ENCODE results near the gene TLR9.

The TLR9 gene

DNA sequence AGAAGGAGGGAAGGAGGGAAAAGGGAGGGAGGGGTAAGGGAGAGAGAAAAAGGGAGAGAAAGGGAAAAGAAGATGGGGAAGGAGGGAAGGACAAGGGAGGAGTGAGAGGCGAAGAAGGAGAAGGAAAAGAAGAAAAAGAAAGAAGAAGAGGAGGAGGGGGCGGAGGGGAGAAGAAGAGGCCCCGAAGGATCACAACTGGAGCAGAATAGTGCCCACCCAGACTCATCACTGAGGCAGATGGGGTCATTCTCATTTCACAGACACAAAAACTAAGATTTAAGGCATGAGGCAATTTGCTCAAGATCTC lies 30.2 kb downstream of the TLR9 start:
- Histone ChIP-seq H3K4me3 (ENCODE audit: low read length) (no peak overlapping the region), H3K9me3 (replicated peaks; ENCODE audit: low read length) (no peaks in the 10 kb centered on the region), H3K4me1 (ENCODE audit: control insufficient read depth, insufficient read depth, low read length) (peaks cover 34% of the 10 kb centered on the region), H3K27me3 (ENCODE audit: control insufficient read depth, insufficient read depth, low read length) (no peaks in the 10 kb centered on the region), H3K36me3 (ENCODE audit: insufficient read depth, low read length) (peaks cover 10% of the 10 kb centered on the region), H3K9ac (ENCODE audit: low read depth, low read length) (no peak overlapping the region), H3K4me2 (ENCODE audit: low read length) (no peak overlapping the region)

DNA sequence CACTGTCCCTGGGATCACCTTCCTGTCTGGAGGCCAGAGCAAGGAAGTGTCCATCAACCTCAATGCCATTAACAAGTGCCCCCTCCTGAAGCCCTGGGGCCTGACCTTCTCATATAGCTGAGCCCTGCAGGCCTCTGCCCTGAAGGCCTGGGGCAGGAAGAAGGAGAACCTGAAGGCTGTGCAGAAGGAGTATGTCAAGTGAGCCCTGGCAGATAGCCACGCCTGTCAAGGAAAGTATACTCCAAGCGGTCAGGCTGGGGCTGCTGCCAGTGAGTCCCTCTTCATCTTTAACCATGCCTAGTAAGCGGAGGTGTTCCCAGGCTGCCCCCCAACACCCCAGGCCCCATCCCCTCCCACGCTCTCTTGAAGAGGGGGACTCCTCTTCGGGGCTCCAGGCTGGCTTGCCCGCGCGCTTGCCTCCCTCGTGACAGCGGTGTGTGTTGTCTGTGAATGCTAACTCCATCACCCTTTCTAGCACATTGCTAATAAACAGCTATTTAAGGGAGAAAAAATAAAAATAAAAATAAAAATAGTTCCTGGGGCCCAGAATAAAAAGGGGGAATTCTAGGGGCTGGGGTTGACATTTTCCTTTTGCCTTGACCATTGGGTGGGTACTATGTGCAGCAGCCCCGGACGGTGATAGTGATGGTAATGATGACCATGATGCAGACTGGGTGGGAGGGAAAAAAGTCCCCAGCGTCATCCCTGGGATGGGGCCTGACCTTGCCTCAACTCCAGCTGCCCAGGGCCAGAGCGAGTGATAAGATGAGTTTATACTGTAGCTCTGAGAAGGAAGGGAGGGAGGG lies 30.8 kb downstream of the TLR9 start:
- Histone ChIP-seq H3K4me1 (ENCODE audit: control insufficient read depth, insufficient read depth, low read length) (peaks cover 37% of the 10 kb centered on the region), H3K9me3 (replicated peaks; ENCODE audit: low read length) (no peaks in the 10 kb centered on the region), H3K36me3 (ENCODE audit: insufficient read depth, low read length) (peaks cover 5% of the 10 kb centered on the region)

DNA sequence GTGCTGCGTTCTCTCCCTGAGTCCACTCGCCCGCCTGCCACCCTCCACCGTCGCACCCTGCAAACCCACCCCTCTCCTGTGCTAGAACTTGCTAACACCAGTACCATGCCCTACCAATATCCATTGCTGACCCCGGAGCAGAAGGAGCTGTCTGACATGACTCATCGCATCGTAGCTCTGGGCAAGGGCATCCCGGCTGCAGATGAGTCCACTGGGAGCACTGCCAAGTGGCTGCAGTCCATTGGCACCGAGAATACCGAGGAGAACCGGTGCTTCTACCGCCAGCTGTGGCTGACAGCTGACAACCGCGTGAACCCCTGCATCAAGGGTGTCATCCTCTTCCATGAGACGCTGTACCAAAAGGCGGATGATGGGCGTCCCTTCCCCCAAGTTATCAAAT lies 32.4 kb downstream of the TLR9 start:
- H3K36me3 ChIP-seq (ENCODE audit: insufficient read depth, low read length) = no peaks in the 10 kb centered on the region
- no peaks in the 10 kb centered on the region for H3K9me3 ChIP-seq (replicated peaks; ENCODE audit: low read length)
- H3K9ac ChIP-seq (ENCODE audit: low read depth, low read length) = no peak overlapping the region
- H3K4me3 ChIP-seq (ENCODE audit: low read length) = no peak overlapping the region
- H3K4me1 ChIP-seq (ENCODE audit: control insufficient read depth, insufficient read depth, low read length) = peaks cover 28% of the 10 kb centered on the region
- peak overlapping the region; percentile 32 for H3K4me2 ChIP-seq (ENCODE audit: low read length)
- no peaks in the 10 kb centered on the region for H3K27me3 ChIP-seq (ENCODE audit: control insufficient read depth, insufficient read depth, low read length)

More for the DNA sequence above, 30.8 kb downstream of the TLR9 start:
- H3K4me2 ChIP-seq (ENCODE audit: low read length) = no peak overlapping the region
- H3K4me3 ChIP-seq (ENCODE audit: low read length) = no peak overlapping the region
- H3K9ac ChIP-seq (ENCODE audit: low read depth, low read length) = no peak overlapping the region
- no peaks in the 10 kb centered on the region for H3K27me3 ChIP-seq (ENCODE audit: control insufficient read depth, insufficient read depth, low read length)

DNA sequence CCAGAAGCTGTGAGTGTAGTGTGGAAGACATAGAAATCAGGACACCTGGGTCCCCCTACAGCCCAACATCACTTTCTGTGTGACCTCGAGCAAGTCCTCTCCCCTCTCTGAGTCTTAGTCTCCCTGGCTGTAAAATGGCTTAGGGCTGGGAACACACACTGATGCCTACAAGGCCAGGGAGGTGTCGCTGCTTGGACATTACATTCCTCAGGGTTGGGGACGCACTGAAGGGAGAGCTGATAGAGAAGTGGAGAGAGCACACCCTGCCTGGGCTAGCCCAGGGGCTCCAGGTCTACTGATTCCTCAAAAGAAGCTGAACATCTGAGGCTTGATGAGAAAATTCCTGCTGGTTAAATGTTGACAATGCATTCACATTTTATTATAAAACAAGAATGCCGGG lies 33.8 kb downstream of the TLR9 start:
- Histone ChIP-seq H3K9ac (ENCODE audit: low read depth, low read length) (no peak overlapping the region), H3K36me3 (ENCODE audit: insufficient read depth, low read length) (no peaks in the 10 kb centered on the region), H3K27me3 (ENCODE audit: control insufficient read depth, insufficient read depth, low read length) (no peaks in the 10 kb centered on the region), H3K4me1 (ENCODE audit: control insufficient read depth, insufficient read depth, low read length) (peaks cover 21% of the 10 kb centered on the region), H3K9me3 (replicated peaks; ENCODE audit: low read length) (no peaks in the 10 kb centered on the region), H3K4me3 (ENCODE audit: low read length) (no peak overlapping the region), H3K4me2 (ENCODE audit: low read length) (no peak overlapping the region)

DNA sequence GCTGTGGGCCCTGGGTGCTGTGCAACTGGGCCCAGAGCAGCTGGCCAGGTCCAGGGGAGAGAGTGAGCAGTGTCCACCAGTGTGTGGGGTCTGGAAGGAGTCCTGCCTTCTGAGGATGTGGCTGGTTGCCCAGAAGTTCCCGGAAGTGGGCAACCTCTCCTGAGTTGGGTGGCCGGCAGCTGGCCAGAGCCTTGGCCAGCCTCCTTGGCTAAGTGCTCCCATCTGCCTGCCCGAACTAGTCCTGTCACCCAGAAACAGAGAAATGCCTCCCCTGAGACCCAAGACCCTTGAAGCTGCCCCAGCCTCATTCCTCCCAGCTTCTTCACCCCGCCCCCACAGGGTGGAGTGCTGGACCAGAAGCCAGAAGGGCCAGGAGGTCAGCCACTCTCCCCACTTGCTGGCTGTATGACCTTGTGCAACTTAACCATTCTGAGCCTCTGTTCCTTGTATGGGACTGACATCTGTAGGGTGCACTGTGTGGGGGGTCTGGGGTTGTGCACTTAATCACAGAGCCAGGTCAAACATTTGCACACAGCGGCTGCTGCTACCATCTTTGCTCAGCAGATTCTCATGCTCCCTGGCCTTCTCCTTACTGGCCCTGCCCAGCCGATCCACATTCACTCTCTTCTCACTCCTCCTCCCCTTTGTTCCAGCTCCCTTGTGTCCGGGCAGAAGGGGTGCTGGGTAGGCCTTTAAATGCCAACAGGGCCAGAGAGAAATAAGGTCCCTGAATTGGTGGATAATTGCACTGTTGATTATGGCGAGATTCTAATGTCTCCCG lies 35.0 kb downstream of the TLR9 start:
- no peaks in the 10 kb centered on the region for H3K36me3 ChIP-seq (ENCODE audit: insufficient read depth, low read length)
- H3K4me2 ChIP-seq (ENCODE audit: low read length) = peak overlapping the region; percentile 59
- no peak overlapping the region for H3K9ac ChIP-seq (ENCODE audit: low read depth, low read length)
- no peaks in the 10 kb centered on the region for H3K27me3 ChIP-seq (ENCODE audit: control insufficient read depth, insufficient read depth, low read length)
- no peak overlapping the region for H3K4me3 ChIP-seq (ENCODE audit: low read length)
- peaks cover 21% of the 10 kb centered on the region for H3K4me1 ChIP-seq (ENCODE audit: control insufficient read depth, insufficient read depth, low read length)
- no peaks in the 10 kb centered on the region for H3K9me3 ChIP-seq (replicated peaks; ENCODE audit: low read length)

DNA sequence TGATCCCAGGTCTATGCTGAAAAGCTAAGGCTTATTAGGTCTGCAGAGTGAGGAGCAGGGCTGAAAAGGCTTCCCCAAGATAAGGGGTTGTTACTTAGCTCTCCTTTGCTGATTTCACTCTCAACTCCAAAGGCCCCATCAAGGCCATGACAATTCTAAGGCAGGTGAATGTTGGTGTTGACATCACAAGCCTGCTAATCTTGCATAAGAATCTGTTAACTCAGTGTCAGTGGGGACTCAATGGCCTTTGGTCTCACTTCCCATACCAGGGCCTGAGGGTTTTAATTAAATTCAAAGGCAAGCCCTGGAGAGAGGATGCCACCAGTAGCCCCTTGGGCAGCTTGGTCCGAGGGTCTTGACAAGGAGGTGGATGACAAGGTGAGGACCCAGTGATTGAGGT lies 36.9 kb downstream of the TLR9 start:
- H3K4me3 ChIP-seq (ENCODE audit: low read length) = no peak overlapping the region
- H3K4me1 ChIP-seq (ENCODE audit: control insufficient read depth, insufficient read depth, low read length) = peaks cover 21% of the 10 kb centered on the region
- no peak overlapping the region for H3K4me2 ChIP-seq (ENCODE audit: low read length)
- H3K9ac ChIP-seq (ENCODE audit: low read depth, low read length) = no peak overlapping the region
- peaks cover 4% of the 10 kb centered on the region for H3K27me3 ChIP-seq (ENCODE audit: control insufficient read depth, insufficient read depth, low read length)
- H3K9me3 ChIP-seq (replicated peaks; ENCODE audit: low read length) = no peaks in the 10 kb centered on the region
- H3K36me3 ChIP-seq (ENCODE audit: insufficient read depth, low read length) = no peaks in the 10 kb centered on the region

DNA sequence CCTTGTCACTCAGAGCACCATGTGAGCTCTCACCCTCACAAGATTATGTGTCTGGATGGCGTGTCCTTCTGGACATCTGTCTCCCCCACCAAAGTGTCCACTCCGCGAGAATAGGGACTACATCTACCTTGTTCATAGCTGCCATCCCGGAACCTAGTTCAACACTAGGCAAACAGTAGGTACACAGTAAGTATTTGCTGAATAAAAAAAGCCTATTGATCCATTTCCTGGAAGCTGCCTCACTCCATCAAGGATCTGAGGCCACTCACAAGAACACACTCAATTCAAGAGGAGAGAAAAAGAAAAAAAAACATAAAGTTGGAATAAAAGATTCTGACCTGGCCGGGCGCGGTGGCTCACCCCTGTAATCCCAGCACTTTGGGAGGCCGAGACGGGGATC lies 38.7 kb downstream of the TLR9 start:
- peaks cover 4% of the 10 kb centered on the region for H3K27me3 ChIP-seq (ENCODE audit: control insufficient read depth, insufficient read depth, low read length)
- H3K36me3 ChIP-seq (ENCODE audit: insufficient read depth, low read length) = no peaks in the 10 kb centered on the region
- H3K4me2 ChIP-seq (ENCODE audit: low read length) = no peak overlapping the region
- H3K4me1 ChIP-seq (ENCODE audit: control insufficient read depth, insufficient read depth, low read length) = peaks cover 12% of the 10 kb centered on the region
- H3K9ac ChIP-seq (ENCODE audit: low read depth, low read length) = no peak overlapping the region
- H3K4me3 ChIP-seq (ENCODE audit: low read length) = no peak overlapping the region
- no peaks in the 10 kb centered on the region for H3K9me3 ChIP-seq (replicated peaks; ENCODE audit: low read length)

DNA sequence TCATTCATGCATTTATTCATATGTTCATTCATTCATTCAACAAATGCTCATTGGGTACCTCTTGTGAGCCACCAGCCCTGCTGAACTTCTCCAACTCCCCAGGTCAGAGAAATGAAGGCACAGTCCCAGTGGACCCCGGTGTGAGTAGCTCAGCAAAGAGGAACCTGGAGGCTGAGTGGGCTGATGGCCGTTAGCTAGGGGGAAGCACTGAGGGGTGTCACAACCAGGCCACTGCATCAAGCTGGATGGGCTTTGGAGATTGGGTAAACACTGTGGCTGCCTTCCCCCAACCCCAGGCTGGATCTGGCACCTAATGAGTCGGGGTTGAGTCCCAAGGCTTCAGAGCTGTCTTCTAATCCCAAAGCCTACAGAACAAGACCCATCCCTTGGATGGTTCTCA lies 39.6 kb downstream of the TLR9 start:
- Histone ChIP-seq H3K9ac (ENCODE audit: low read depth, low read length) (no peak overlapping the region), H3K9me3 (replicated peaks; ENCODE audit: low read length) (no peaks in the 10 kb centered on the region), H3K4me3 (ENCODE audit: low read length) (no peak overlapping the region), H3K4me2 (ENCODE audit: low read length) (no peak overlapping the region), H3K36me3 (ENCODE audit: insufficient read depth, low read length) (no peaks in the 10 kb centered on the region), H3K27me3 (ENCODE audit: control insufficient read depth, insufficient read depth, low read length) (peaks cover 4% of the 10 kb centered on the region), H3K4me1 (ENCODE audit: control insufficient read depth, insufficient read depth, low read length) (peaks cover 9% of the 10 kb centered on the region)

DNA sequence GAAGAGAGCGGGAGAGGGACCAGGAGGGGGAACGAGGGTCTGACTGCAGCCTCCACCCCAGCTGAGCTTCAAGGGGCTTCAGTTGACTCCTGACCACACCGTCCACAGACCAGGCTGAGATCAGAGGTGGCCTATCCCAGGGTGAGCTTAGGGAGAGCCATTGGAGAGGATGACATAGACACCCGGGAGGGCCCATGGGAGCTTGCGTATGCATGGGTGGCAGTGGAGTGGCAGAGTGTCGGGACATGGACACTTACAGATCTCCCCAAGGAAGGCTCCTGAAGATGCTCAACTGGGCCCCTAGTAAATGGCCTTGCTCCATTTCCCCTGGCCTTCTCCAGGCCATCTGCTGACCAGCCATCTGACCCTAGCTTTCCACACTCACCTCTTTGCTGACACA lies 40.1 kb downstream of the TLR9 start:
- H3K4me2 ChIP-seq (ENCODE audit: low read length) = no peak overlapping the region
- no peak overlapping the region for H3K9ac ChIP-seq (ENCODE audit: low read depth, low read length)
- no peaks in the 10 kb centered on the region for H3K9me3 ChIP-seq (replicated peaks; ENCODE audit: low read length)
- peaks cover 4% of the 10 kb centered on the region for H3K4me1 ChIP-seq (ENCODE audit: control insufficient read depth, insufficient read depth, low read length)
- H3K27me3 ChIP-seq (ENCODE audit: control insufficient read depth, insufficient read depth, low read length) = peaks cover 4% of the 10 kb centered on the region
- no peaks in the 10 kb centered on the region for H3K36me3 ChIP-seq (ENCODE audit: insufficient read depth, low read length)
- no peak overlapping the region for H3K4me3 ChIP-seq (ENCODE audit: low read length)

DNA sequence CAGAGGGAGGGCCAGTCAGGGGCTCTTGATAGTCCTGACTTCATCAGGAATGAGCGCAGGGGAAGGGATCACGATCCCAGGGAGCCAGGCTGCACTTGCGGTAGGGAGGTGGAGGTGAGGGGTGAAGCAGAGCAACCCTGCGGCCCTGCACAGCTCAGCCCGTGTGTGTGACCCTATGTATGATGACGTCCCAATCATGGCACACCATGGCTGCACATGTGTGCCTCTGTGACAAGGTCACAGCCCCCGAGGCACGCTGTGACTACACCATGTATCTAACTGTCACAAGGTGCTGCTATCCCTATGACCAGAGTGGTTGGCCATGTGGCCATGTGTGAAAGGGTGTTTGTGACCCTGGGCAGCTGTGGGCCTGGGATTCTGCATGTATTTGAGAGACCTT lies 40.8 kb downstream of the TLR9 start:
- Histone ChIP-seq H3K9ac (ENCODE audit: low read depth, low read length) (no peak overlapping the region), H3K9me3 (replicated peaks; ENCODE audit: low read length) (no peaks in the 10 kb centered on the region), H3K27me3 (ENCODE audit: control insufficient read depth, insufficient read depth, low read length) (peaks cover 4% of the 10 kb centered on the region), H3K4me3 (ENCODE audit: low read length) (no peak overlapping the region), H3K4me2 (ENCODE audit: low read length) (no peak overlapping the region), H3K4me1 (ENCODE audit: control insufficient read depth, insufficient read depth, low read length) (no peaks in the 10 kb centered on the region), H3K36me3 (ENCODE audit: insufficient read depth, low read length) (no peaks in the 10 kb centered on the region)

DNA sequence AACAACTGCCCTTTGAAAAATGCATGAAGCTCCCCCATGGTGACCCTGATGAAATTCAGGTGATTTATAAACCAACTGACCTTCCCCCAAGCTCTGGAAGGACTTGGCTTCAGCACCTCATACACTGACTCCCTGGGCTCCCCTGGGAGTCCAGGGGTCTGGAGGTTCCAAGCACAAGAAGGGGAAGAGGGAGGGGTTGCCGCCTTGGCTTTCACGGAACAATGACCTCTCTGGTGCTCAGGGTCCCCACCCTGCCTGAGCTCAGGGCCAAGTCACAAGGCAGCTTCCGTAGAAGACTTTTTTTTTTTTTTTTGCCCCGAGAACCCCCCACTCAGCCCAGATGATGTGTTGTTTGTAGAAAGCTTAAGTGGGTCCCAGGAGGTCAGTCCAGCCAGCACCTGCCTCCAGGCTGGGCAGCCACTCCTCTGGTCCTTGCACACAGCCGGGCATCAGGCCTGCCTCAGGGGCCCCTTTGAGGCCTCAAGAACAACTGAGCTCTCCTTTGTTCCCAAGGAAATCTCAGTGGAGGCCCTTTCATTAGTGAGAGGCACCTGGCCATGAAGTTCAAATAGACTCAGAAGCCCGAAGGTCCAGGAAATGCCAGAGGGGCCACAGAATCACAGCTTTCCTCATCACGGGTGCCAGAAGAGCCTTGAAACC lies 41.5 kb downstream of the TLR9 start:
- H3K4me1 ChIP-seq (ENCODE audit: control insufficient read depth, insufficient read depth, low read length) = no peaks in the 10 kb centered on the region
- H3K4me2 ChIP-seq (ENCODE audit: low read length) = no peak overlapping the region
- H3K36me3 ChIP-seq (ENCODE audit: insufficient read depth, low read length) = no peaks in the 10 kb centered on the region
- H3K27me3 ChIP-seq (ENCODE audit: control insufficient read depth, insufficient read depth, low read length) = peaks cover 8% of the 10 kb centered on the region
- no peak overlapping the region for H3K9ac ChIP-seq (ENCODE audit: low read depth, low read length)
- no peaks in the 10 kb centered on the region for H3K9me3 ChIP-seq (replicated peaks; ENCODE audit: low read length)
- H3K4me3 ChIP-seq (ENCODE audit: low read length) = no peak overlapping the region

Measured in skeletal muscle satellite cell (primary cell).